H54 (cell line): ENCODE data around the gene TMEM272.

Source experiments
- DNase-seq: peaks from one replicate; pipeline ENCODE4 v3.0.0; 2011; ENCODE audit warnings: low spot score, mixed read lengths; ENCODE audit not compliant: insufficient read length
- FAIRE-seq: peaks from 3 replicates; lab custom pipeline; 2011; peaks lifted over from hg19 to GRCh38; lab: Jason Lieb, UNC
- POLR2A ChIP-seq: IDR thresholded peaks from 2 replicates; pipeline ENCODE4 v1.6.1; 2011; ENCODE audit warnings: low read depth, mild to moderate bottlenecking, low read length

The TMEM272 gene

GRCh38 chr13:51782026-51782710, 62.8 kb downstream of the TMEM272 start:
- FAIRE-seq (no peak), DNase-seq (no peak)
- no peak for TF ChIP-seq POLR2A

GRCh38 chr13:51781246-51782022, 63.5 kb downstream of the TMEM272 start:
- no peak for TF ChIP-seq POLR2A
- FAIRE-seq (no peak), DNase-seq (no peak)

- DNase-seq (no peak), FAIRE-seq (no peak)
- TF ChIP-seq POLR2A = no peak
Measured at GRCh38 chr13:51780099-51780498, 64.9 kb downstream of the TMEM272 start.

- FAIRE-seq = no peak
- no peak for TF ChIP-seq POLR2A
- no peak for DNase-seq
Measured at GRCh38 chr13:51778392-51778791, 66.6 kb downstream of the TMEM272 start.

- DNase-seq = no peak
- no peak for FAIRE-seq
- no peak for TF ChIP-seq POLR2A
Measured at GRCh38 chr13:51777921-51778320, 67.1 kb downstream of the TMEM272 start.

- no peak for TF ChIP-seq POLR2A
- FAIRE-seq (no peak), DNase-seq (no peak)
Measured at GRCh38 chr13:51776179-51776578, 68.8 kb downstream of the TMEM272 start.

GRCh38 chr13:51773515-51773914, 71.5 kb downstream of the TMEM272 start:
- FAIRE-seq (no peak), DNase-seq (no peak)
- no peak for TF ChIP-seq POLR2A

- FAIRE-seq = no peak
- no peak for TF ChIP-seq POLR2A
- no peak for DNase-seq
Measured at GRCh38 chr13:51772781-51773180, 72.2 kb downstream of the TMEM272 start.

- no peak for DNase-seq
- no peak for FAIRE-seq
- no peak for TF ChIP-seq POLR2A
Measured at GRCh38 chr13:51772105-51772455, 72.9 kb downstream of the TMEM272 start.

GRCh38 chr13:51771418-51772104, 73.4 kb downstream of the TMEM272 start:
- DNase-seq = no peak
- TF ChIP-seq POLR2A = no peak
- FAIRE-seq = no peak

- DNase-seq = no peak
- no peak for FAIRE-seq
- no peak for TF ChIP-seq POLR2A
Measured at GRCh38 chr13:51770681-51771417, 74.1 kb downstream of the TMEM272 start.

GRCh38 chr13:51770160-51770559, 74.8 kb downstream of the TMEM272 start:
- no peak for DNase-seq
- TF ChIP-seq POLR2A = no peak
- no peak for FAIRE-seq

- DNase-seq (no peak), FAIRE-seq (no peak)
- no peak for TF ChIP-seq POLR2A
Measured at GRCh38 chr13:51769455-51770127, 75.4 kb downstream of the TMEM272 start.

GRCh38 chr13:51768976-51769375, 76.0 kb downstream of the TMEM272 start:
- FAIRE-seq = no peak
- TF ChIP-seq POLR2A = no peak
- DNase-seq = no peak
